Mesothelial cell of epicardium (in vitro differentiated cells): Measurements from ENCODE around the gene TMEM209. TPM values are rescaled to one million over a fixed set of nuclear protein-coding genes. Genes with fewer than 3 reads are reported as not detected.
"Not testable (repeated sequence)": the region's sequence is repeated elsewhere in the genome, so short reads cannot be mapped to it uniquely, and the experiment has no call there.

Source experiments
- DNase-seq, 2 experiments: peaks; one replicate each; pipeline ENCODE4 v3.0.0; 2021; ENCODE audit warnings: low spot score in 2 of 2; ENCODE audit not compliant: unreplicated experiment in 2 of 2
- H3K27ac Mint-ChIP-seq: 2 replicates; pipeline ENCODE4 v1.8.0; 2021; ENCODE audit warnings: mixed read lengths
- H3K27me3 Mint-ChIP-seq: 2 replicates; pipeline ENCODE4 v1.8.0; 2021; ENCODE audit warnings: low read depth, mixed read lengths
- H3K36me3 Mint-ChIP-seq: 2 replicates; pipeline ENCODE4 v1.8.0; 2021; ENCODE audit warnings: mixed read lengths
- H3K4me1 Mint-ChIP-seq: 2 replicates; pipeline ENCODE4 v1.8.0; 2021; ENCODE audit warnings: mixed read lengths
- H3K4me3 Mint-ChIP-seq: 2 replicates; pipeline ENCODE4 v1.8.0; 2021; ENCODE audit warnings: mild to moderate bottlenecking, moderate library complexity, mixed read lengths
- H3K9me3 Mint-ChIP-seq: 2 replicates; pipeline ENCODE4 v1.8.0; 2021; ENCODE audit warnings: mixed read lengths
- CTCF ChIP-seq: fragments of 200-600 bp; sonication (generic); IDR thresholded peaks from one replicate; pipeline ENCODE4 v1.5.0; 2021; ENCODE audit warnings: antibody characterized with exemption; ENCODE audit not compliant: unreplicated experiment
- total RNA-seq: library from RNA; stranded (reverse); gene quantifications from 3 replicates; pipeline ENCODE4 v1.2.1, GENCODE V29; 2021

The TMEM209 gene
- total RNA-seq, 1 donor from 2014 or later: 27.8 TPM

- DNase-seq: no peak
- H3K27ac Mint-ChIP-seq: no peak overlapping the region
- no peaks in the 10 kb centered on the region for H3K27me3 Mint-ChIP-seq
- H3K9me3 Mint-ChIP-seq: no peaks in the 10 kb centered on the region
- H3K4me1 Mint-ChIP-seq: peaks cover 8% of the 10 kb centered on the region
- peaks cover 43% of the 10 kb centered on the region for H3K36me3 Mint-ChIP-seq
- no peak overlapping the region for H3K4me3 Mint-ChIP-seq
- no peak for TF ChIP-seq CTCF
These were observed 8.1 kb downstream of the TMEM209 start for GRCh38 chr7:130197094-130197493.

DNA sequence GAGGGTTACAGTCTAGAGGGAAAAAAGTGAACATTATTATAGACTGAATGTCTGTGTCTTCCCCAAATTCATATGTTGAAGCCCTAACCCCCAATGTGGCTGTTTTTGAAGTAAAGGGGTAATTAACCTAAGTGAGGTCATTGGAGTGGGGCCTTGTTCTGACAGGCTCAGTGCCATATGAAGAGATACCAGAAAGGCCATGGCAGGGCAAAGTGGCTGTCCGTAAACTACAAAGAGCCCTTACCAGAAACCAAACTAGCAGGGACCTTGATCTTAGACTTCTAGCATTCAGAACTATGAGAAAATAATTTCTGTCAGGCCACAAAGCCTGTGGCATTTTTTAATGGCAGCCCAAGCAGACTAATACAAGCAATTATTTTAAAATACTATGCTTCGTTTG is 8.7 kb downstream of the TMEM209 start:
- Mint-ChIP-seq H3K9me3 (no peaks in the 10 kb centered on the region), H3K27ac (no peak overlapping the region), H3K4me1 (peaks cover 4% of the 10 kb centered on the region), H3K27me3 (no peaks in the 10 kb centered on the region), H3K4me3 (no peak overlapping the region), H3K36me3 (peaks cover 39% of the 10 kb centered on the region)
- no peak for DNase-seq
- TF ChIP-seq CTCF: no peak

GRCh38 chr7:130195396-130195795 is 9.8 kb downstream of the TMEM209 start:
- Mint-ChIP-seq H3K27me3 (no peaks in the 10 kb centered on the region), H3K4me3 (no peak overlapping the region), H3K36me3 (peaks cover 37% of the 10 kb centered on the region), H3K4me1 (no peaks in the 10 kb centered on the region), H3K9me3 (no peaks in the 10 kb centered on the region), H3K27ac (no peak overlapping the region)
- no peak for DNase-seq
- no peak for TF ChIP-seq CTCF

DNA sequence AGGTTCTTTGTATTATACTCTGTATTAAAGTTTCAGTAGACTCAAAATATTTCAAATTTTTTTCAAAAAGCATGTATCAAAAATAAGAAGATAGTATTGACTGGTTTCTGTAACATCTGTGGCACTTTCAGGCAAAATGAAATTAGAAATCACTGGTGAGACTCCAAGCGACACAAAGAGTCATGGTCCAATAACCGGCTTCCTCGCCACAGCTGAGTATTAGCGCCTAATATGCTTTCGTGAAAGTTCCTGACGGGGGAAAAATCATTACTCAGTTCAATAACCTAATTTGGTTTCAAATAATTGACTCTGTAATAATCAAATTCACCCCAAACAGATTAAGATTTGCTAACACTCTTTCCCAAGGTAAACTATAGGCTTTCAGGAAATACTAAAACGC is 13.4 kb downstream of the TMEM209 start:
- Mint-ChIP-seq H3K4me1 (no peaks in the 10 kb centered on the region), H3K9me3 (no peaks in the 10 kb centered on the region), H3K27ac (no peak overlapping the region), H3K36me3 (peaks cover 34% of the 10 kb centered on the region), H3K4me3 (no peak overlapping the region), H3K27me3 (no peaks in the 10 kb centered on the region)
- no peak for TF ChIP-seq CTCF
- DNase-seq: no peak

GRCh38 chr7:130189343-130189742 is 15.9 kb downstream of the TMEM209 start:
- Mint-ChIP-seq H3K36me3 (peaks cover 30% of the 10 kb centered on the region), H3K27ac (no peak overlapping the region), H3K27me3 (no peaks in the 10 kb centered on the region), H3K9me3 (no peaks in the 10 kb centered on the region), H3K4me3 (no peak overlapping the region), H3K4me1 (peaks cover 5% of the 10 kb centered on the region)
- no peak for DNase-seq
- no peak for TF ChIP-seq CTCF

GRCh38 chr7:130187360-130187759 is 17.8 kb downstream of the TMEM209 start:
- H3K27ac Mint-ChIP-seq: peak overlapping the region; percentile 7

DNA sequence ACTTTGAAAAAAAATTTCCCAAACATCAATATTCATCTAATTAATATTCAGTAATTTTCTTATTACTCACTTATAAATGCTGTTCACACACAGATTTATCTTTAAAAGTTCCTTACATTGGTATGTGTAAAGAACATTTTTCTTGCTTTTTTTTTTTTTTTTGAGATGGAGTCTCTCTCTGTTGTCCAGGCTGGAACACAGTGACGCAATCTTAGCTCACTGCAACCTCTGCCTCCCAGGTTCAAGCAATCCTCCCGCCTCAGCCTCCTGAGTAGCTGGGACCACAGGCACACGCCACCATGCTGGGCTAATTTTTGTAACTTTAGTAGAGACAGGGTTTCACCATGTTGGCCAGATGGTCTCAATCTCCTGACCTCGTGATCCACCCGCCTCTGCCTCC is 20.9 kb downstream of the TMEM209 start:
- not testable (repeated sequence) for H3K4me3 Mint-ChIP-seq, H3K4me1 Mint-ChIP-seq, H3K27ac Mint-ChIP-seq, H3K9me3 Mint-ChIP-seq, DNase-seq, H3K27me3 Mint-ChIP-seq
- H3K36me3 Mint-ChIP-seq: peaks cover 30% of the 10 kb centered on the region

More at GRCh38 chr7:130187360-130187759, 17.8 kb downstream of the TMEM209 start:
- no peaks in the 10 kb centered on the region for H3K27me3 Mint-ChIP-seq
- no peak for TF ChIP-seq CTCF
- no peak overlapping the region for H3K4me3 Mint-ChIP-seq
- no peak for DNase-seq
- peaks cover 5% of the 10 kb centered on the region for H3K4me1 Mint-ChIP-seq
- H3K9me3 Mint-ChIP-seq: no peaks in the 10 kb centered on the region
- peaks cover 26% of the 10 kb centered on the region for H3K36me3 Mint-ChIP-seq
